Lower leg skin (tissue), 4 donors: ENCODE results near the gene SHISA4. TPM values are rescaled to one million over a fixed set of nuclear protein-coding genes. Genes with fewer than 3 reads are reported as not detected.

Experiments
- DNase-seq, 2 donors: peaks; one replicate each; pipeline ENCODE4 v3.0.0-alpha.2; 2019; ENCODE audit warnings: low spot score in 2 of 2
- H3K4me3 ChIP-seq: fragments of 200-600 bp; sonication (generic); 2 replicates; pipeline ENCODE4 v1.5.1; 2017; ENCODE audit warnings: mild to moderate bottlenecking, low read depth; ENCODE audit not compliant: poor library complexity, severe bottlenecking
- CTCF ChIP-seq, 3 donors: fragments of 450-650 bp; IDR thresholded peaks; one replicate each; pipeline ENCODE4 v1.5.1; 2016; ENCODE audit warnings: antibody characterized with exemption in 3 of 3, mild to moderate bottlenecking in 3 of 3, moderate library complexity in 2 of 3
- POLR2A ChIP-seq, 2 donors: fragments of 450-650 bp; IDR thresholded peaks; one replicate each; pipeline ENCODE4 v1.6.1; 2016 to 2017; ENCODE audit warnings: antibody characterized with exemption in 2 of 2, mild to moderate bottlenecking in 1 of 2, moderate library complexity in 1 of 2
- WGBS, 2 donors: methylation state at CpG; one replicate each; pipeline ENCODE4 v1.1.5; 2018; 5-methylcytosine and 5-hydroxymethylcytosine counted together
- intact Hi-C: fragments of 100-400 bp; cut with DNase I; formaldehyde crosslinking; loops from one replicate; pipeline ENCODE4 v1.15.0; 2023; ENCODE audit warnings: low total_unique reads
- total RNA-seq, 4 donors: library from RNA; depleted of rRNA; stranded (reverse); fragments of >200 nt; gene quantifications; one replicate each; pipeline ENCODE4 v1.1.0, GENCODE V29; 2016

The SHISA4 gene
- total RNA-seq, 4 donors from 2014 or later: 4.6 to 14.2 (median 7.2) TPM

GRCh38 chr1:201921952-201922558, 33.4 kb downstream of the SHISA4 start:
- no peak for DNase-seq
- TF ChIP-seq CTCF (IDR thresholded peaks at IDR 0.05): no peak
- no peak overlapping the region for H3K4me3 ChIP-seq
- intact Hi-C loops: no loop called here
- WGBS, 2 donors: 87 to 90% methylated on average over 3 of the region's 3 CpGs

DNA sequence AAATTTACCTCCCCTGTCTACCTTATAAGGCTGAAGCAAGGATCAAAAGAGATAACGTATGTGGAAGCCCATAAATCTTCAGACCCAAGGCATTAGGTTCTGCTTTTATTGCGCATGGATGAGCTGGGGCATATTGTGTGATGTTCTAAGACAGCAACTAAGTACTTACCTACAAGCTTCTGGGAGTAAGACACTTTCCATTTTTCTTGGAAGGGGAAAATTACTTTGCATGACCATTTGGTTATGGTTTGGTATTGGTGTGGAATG, 36.5 kb downstream of the SHISA4 start:
- H3K4me3 ChIP-seq: no peak overlapping the region
- DNase-seq: no peak
- WGBS, 2 donors: 70 to 72% methylated on average over 2 of the region's 2 CpGs
- no peak for TF ChIP-seq CTCF (IDR thresholded peaks at IDR 0.05)
- TF ChIP-seq POLR2A (IDR thresholded peaks at IDR 0.05): no peak
- intact Hi-C loops: no loop called here

DNA sequence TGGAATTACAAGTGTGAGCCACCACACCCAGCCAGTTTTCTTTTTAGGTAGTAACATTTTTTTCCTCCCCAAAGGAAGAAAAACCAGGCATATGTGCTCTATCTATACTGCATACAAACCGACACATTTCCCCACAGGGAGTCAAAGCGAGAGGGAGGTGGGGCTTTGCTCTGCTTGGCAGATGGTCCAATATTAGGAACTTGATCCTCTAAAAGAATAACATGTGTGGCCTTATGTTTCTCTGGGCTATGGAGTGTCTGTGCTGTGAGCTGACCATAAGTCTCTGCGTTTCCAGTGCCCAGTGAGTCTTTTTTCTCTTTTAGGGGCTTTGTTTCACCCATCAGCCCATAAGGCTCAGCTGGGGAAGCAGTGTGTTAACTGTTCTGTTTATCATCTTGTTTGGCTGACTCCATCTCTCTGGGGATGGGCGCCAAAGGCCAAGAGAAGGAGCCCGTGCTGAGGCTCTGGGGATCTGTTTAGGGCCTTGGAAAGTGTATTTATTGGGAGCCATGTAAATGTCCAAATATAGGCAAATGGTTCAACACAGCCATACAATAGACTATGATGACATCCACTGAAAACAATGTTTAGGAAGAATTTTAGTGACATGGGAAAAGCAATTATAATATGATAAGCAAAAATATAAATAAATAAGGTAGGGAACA, 37.4 kb downstream of the SHISA4 start:
- no peak overlapping the region for H3K4me3 ChIP-seq
- intact Hi-C loops: no loop called here
- DNase-seq: no peak
- WGBS, 2 donors: 69 to 74% methylated on average over 5 of the region's 5 CpGs
- no peak for TF ChIP-seq CTCF (IDR thresholded peaks at IDR 0.05)
- no peak for TF ChIP-seq POLR2A (IDR thresholded peaks at IDR 0.05)

GRCh38 chr1:201928266-201928665, 39.6 kb downstream of the SHISA4 start:
- no peak overlapping the region for H3K4me3 ChIP-seq
- WGBS, 2 donors: 77 to 92% methylated on average over 3 of the region's 3 CpGs
- no peak for DNase-seq
- TF ChIP-seq POLR2A (IDR thresholded peaks at IDR 0.05): no peak
- TF ChIP-seq CTCF (IDR thresholded peaks at IDR 0.05): no peak
- intact Hi-C loops: no loop called here

DNA sequence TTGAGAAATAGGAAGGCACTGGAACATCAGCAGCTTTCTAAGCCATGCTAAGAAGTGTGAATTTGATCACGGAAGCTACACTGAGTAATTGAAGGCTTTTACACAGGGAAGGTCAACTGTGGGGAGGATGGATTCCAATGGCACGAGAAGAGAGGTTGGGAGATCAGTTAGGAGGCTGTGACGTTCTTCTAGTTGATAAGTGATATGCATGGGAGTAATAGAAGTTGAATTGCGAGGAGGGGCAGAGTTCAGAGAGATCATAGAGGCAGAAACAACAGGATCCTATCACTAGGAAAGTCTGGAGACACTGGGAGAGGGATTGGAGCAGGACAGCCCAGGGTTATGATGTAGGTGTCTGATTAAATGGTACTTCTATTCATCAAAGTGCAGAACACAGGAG, 41.4 kb downstream of the SHISA4 start:
- DNase-seq: no peak
- WGBS, 2 donors: 82 to 86% methylated on average over 4 of the region's 4 CpGs
- intact Hi-C loops: no loop called here
- TF ChIP-seq CTCF (IDR thresholded peaks at IDR 0.05) (no peak), POLR2A (IDR thresholded peaks at IDR 0.05) (no peak)
- H3K4me3 ChIP-seq: no peak overlapping the region

GRCh38 chr1:201930803-201931202, 42.1 kb downstream of the SHISA4 start:
- intact Hi-C loops: no loop called here
- no peak overlapping the region for H3K4me3 ChIP-seq
- no peak for DNase-seq
- TF ChIP-seq CTCF (IDR thresholded peaks at IDR 0.05): no peak
- TF ChIP-seq POLR2A (IDR thresholded peaks at IDR 0.05): no peak
- 78 to 84% methylated on average over 5 of the region's 5 CpGs for WGBS, 2 donors
